Panc1 (cell line): ENCODE measurements around the gene AATF. TPM values are rescaled to one million over a fixed set of nuclear protein-coding genes. Genes with fewer than 3 reads are reported as not detected.

ENCODE experiments used
- ATAC-seq: fragments of 200-7000 bp; cut with Tn5 transposase; 2 replicates; pipeline ENCODE4 v1.9.1; 2020; ENCODE audit warnings: mild to moderate bottlenecking, moderate library complexity
- BruUV-seq: library from RNA; stranded (reverse); fragments of 400-500 nt; replicated peaks from 2 replicates; lab custom pipeline; 2021; lab: Mats Ljungman, UMichigan
- CTCF ChIA-PET: fragments of 300-600 bp; sonication (Branson Sonifier 250); formaldehyde crosslinking; loops from one replicate; lab custom pipeline; 2022; ENCODE audit warnings: antibody characterized with exemption; lab: Charles Lee
- POLR2A ChIA-PET: fragments of 300-600 bp; sonication (Branson Sonifier 250); formaldehyde crosslinking; loops from one replicate; lab custom pipeline; 2022; ENCODE audit warnings: antibody characterized with exemption; lab: Charles Lee
- DNase-seq: peaks from one replicate; pipeline ENCODE4 v3.0.0-alpha.2; 2010; ENCODE audit warnings: low read depth, low spot score
- H3K27ac ChIP-seq: 2 replicates; pipeline ENCODE4 v1.5.1; 2011; ENCODE audit warnings: mild to moderate bottlenecking, low read length, inconsistent platforms
- H3K27me3 ChIP-seq: fragments of 200-500 bp; sonication (Bioruptor generic); 2 replicates; pipeline ENCODE4 v1.6.0; 2014; ENCODE audit warnings: low read length, inconsistent platforms; ENCODE audit not compliant: control insufficient read depth, insufficient read depth
- H3K36me3 ChIP-seq: fragments of 200-500 bp; sonication (Bioruptor generic); 2 replicates; pipeline ENCODE4 v1.5.1; 2014; ENCODE audit warnings: inconsistent platforms, mild to moderate bottlenecking, low read length, moderate library complexity; ENCODE audit not compliant: control insufficient read depth, insufficient read depth
- H3K4me1 ChIP-seq: 2 replicates; pipeline ENCODE4 v1.5.1; 2011; ENCODE audit warnings: inconsistent platforms, mild to moderate bottlenecking, low read length, moderate library complexity; ENCODE audit not compliant: control insufficient read depth, insufficient read depth
- H3K4me3 ChIP-seq, 2 experiments: 2 replicates each; pipeline ENCODE4 v1.5.1; 2011 to 2012; ENCODE audit warnings: low read depth in 2 of 2, low read length in 2 of 2, mild to moderate bottlenecking in 2 of 2, inconsistent platforms in 1 of 2, moderate library complexity in 1 of 2
- H3K9me3 ChIP-seq: fragments of 200-500 bp; sonication (Bioruptor generic); 2 replicates; pipeline ENCODE4 v1.5.1; 2014; ENCODE audit warnings: low read depth, mild to moderate bottlenecking, inconsistent platforms, low read length, moderate library complexity; ENCODE audit not compliant: control insufficient read depth, insufficient read depth
- CTCF ChIP-seq: fragments of 450-650 bp; IDR thresholded peaks from 2 replicates; pipeline ENCODE4 v1.5.1; 2017; ENCODE audit warnings: mild to moderate bottlenecking
- POLR2AphosphoS5 ChIP-seq: IDR thresholded peaks from 2 replicates; pipeline ENCODE4 v1.6.1; 2012; ENCODE audit warnings: mild to moderate bottlenecking, low read depth, low read length, moderate library complexity
- REST ChIP-seq, 2 experiments: IDR thresholded peaks; 2 replicates each; pipeline ENCODE4 v1.6.1; 2011 to 2012; ENCODE audit warnings: low read depth in 2 of 2, control low read depth in 1 of 2, low read length in 1 of 2, mild to moderate bottlenecking in 1 of 2, moderate library complexity in 1 of 2; ENCODE audit not compliant: insufficient read depth in 1 of 2
- SIN3A ChIP-seq: IDR thresholded peaks from 2 replicates; pipeline ENCODE4 v1.6.1; 2012; ENCODE audit warnings: low read depth, mild to moderate bottlenecking, low read length, moderate library complexity, borderline replicate concordance; ENCODE audit not compliant: insufficient read depth
- TCF7L2 ChIP-seq: IDR thresholded peaks from 2 replicates; pipeline ENCODE4 v1.6.1; 2011; ENCODE audit warnings: mild to moderate bottlenecking, low read depth, low read length, inconsistent platforms
- in situ Hi-C: cut with HindIII; loops from 2 replicates; pipeline ENCODE4 v1.10.0; 2016; ENCODE audit warnings: low sequenced_read_pairs, low pct_unique_long_range_greater_than_20kb
- intact Hi-C: fragments of 100-400 bp; cut with micrococcal nuclease; formaldehyde crosslinking; loops from one replicate; pipeline ENCODE4 v1.10.0; 2022; ENCODE audit not compliant: unreplicated experiment
- total RNA-seq: library from RNA; stranded (reverse); gene quantifications from one replicate; pipeline ENCODE4 v1.2.1, GENCODE V29; 2021; ENCODE audit not compliant: unreplicated experiment

AATF gene
- total RNA-seq, 1 experiment from 2014 or later = 58.1 TPM

GRCh38 chr17:37090941-37091340 lies 142.2 kb downstream of the AATF start:
- Histone ChIP-seq H3K4me3 (no peak overlapping the region), H3K4me1 (no peaks in the 10 kb centered on the region), H3K27ac (no peak overlapping the region), H3K36me3 (peaks cover 7% of the 10 kb centered on the region), H3K27me3 (no peaks in the 10 kb centered on the region), H3K9me3 (no peaks in the 10 kb centered on the region)
- TSS peak; percentile 19 for BruUV-seq
- TF ChIP-seq CTCF (no peak), REST (IDR thresholded peaks at IDR 0.05; ENCODE audit: insufficient read depth in 1 of 2, low read depth in 2 of 2, low read length in 1 of 2) (no peak), SIN3A (no peak), TCF7L2 (no peak), POLR2AphosphoS5 (no peak)
- POLR2A ChIA-PET = no interaction called here
- in situ Hi-C loops = no loop called here
- intact Hi-C loops = no loop called here
- CTCF ChIA-PET = no interaction called here
- DNase-seq = no peak
- ATAC-seq = no peak

- intact Hi-C loops = no loop called here
Measured at GRCh38 chr17:37092071-37092470, 143.3 kb downstream of the AATF start.

More at GRCh38 chr17:37092071-37092470, 143.3 kb downstream of the AATF start:
- Histone ChIP-seq H3K4me3 (no peak overlapping the region), H3K27me3 (no peaks in the 10 kb centered on the region), H3K9me3 (no peaks in the 10 kb centered on the region), H3K4me1 (no peaks in the 10 kb centered on the region), H3K27ac (no peak overlapping the region), H3K36me3 (peaks cover 7% of the 10 kb centered on the region)
- ChIA-PET CTCF (no interaction called here), POLR2A (no interaction called here)
- ATAC-seq (no peak), DNase-seq (no peak)
- TF ChIP-seq POLR2AphosphoS5 (no peak), REST (IDR thresholded peaks at IDR 0.05; ENCODE audit: insufficient read depth in 1 of 2, low read depth in 2 of 2, low read length in 1 of 2) (no peak), TCF7L2 (no peak), CTCF (no peak), SIN3A (no peak)
- in situ Hi-C loops = no loop called here
- no TSS peak for BruUV-seq
